Measurements from ENCODE around the gene DCLRE1C. TPM values are rescaled to one million over a fixed set of nuclear protein-coding genes. Genes with fewer than 3 reads are reported as not detected.

DCLRE1C gene
- total and polyA plus RNA-seq, 4 donors = 0.93 to 9.9 (median 3.1) TPM

GRCh38 chr10:14971867-14972448 is 18.1 kb upstream of the DCLRE1C start:
- no peaks in the 10 kb centered on the region for H3K27me3 ChIP-seq (ENCODE audit: control insufficient read depth in 4 of 4, insufficient read depth in 4 of 4, low read length in 3 of 4)
- peak; percentile 49 for DNase-seq (ENCODE audit: low spot score)
- no peaks in the 10 kb centered on the region for H3K4me1 ChIP-seq (ENCODE audit: control insufficient read depth in 4 of 4, insufficient read depth in 4 of 4, low read length in 3 of 4)
- H3K4me3 ChIP-seq (ENCODE audit: low read depth in 1 of 3, low read length in 3 of 3) = no peak overlapping the region
- no peaks in the 10 kb centered on the region for H3K36me3 ChIP-seq (ENCODE audit: control insufficient read depth in 4 of 4, insufficient read depth in 3 of 4, low read depth in 1 of 4, low read length in 3 of 4)
- no peak overlapping the region for H3K9ac ChIP-seq (ENCODE audit: low read depth in 1 of 2, low read length in 2 of 2)
- TF ChIP-seq RXRA (IDR thresholded peaks at IDR 0.05) (no peak), ZBTB33 (IDR thresholded peaks at IDR 0.05) (no peak), JUND (IDR thresholded peaks at IDR 0.05) (no peak), MAX (IDR thresholded peaks at IDR 0.05) (no peak), FOXA1 (IDR thresholded peaks at IDR 0.05) (no peak), HNF4A (conservative IDR thresholded peaks at IDR 0.05) (no peak), SP1 (IDR thresholded peaks at IDR 0.05) (no peak), RAD21 (IDR thresholded peaks at IDR 0.05) (peak; percentile 64 to 71), GABPA (IDR thresholded peaks at IDR 0.05 in 1 of 2, conservative IDR thresholded peaks at IDR 0.05 in 1 of 2) (no peak), EGR1 (IDR thresholded peaks at IDR 0.05; ENCODE audit: low read depth in 2 of 2) (no peak), CTCF (IDR thresholded peaks at IDR 0.05; ENCODE audit: low read depth, low read length, missing input control) (peak; percentile 40), NR2F2 (IDR thresholded peaks at IDR 0.05) (no peak), FOXA2 (IDR thresholded peaks at IDR 0.05) (no peak)
- H3K9me3 ChIP-seq (ENCODE audit: control insufficient read depth in 4 of 4, low read length in 3 of 4) = no peaks in the 10 kb centered on the region
- WGBS = 59% methylated on average over 4 of the region's 4 CpGs
- no peak overlapping the region for H3K27ac ChIP-seq (ENCODE audit: low read depth in 1 of 2, low read length in 2 of 2)

GRCh38 chr10:14967897-14968296 is 14.0 kb upstream of the DCLRE1C start:
- H3K27ac ChIP-seq (ENCODE audit: low read depth in 1 of 2, low read length in 2 of 2) = no peak overlapping the region
- H3K9me3 ChIP-seq (ENCODE audit: control insufficient read depth in 4 of 4, low read length in 3 of 4) = no peaks in the 10 kb centered on the region
- TF ChIP-seq ZBTB33 (IDR thresholded peaks at IDR 0.05) = no peak
- TF ChIP-seq JUND (IDR thresholded peaks at IDR 0.05) = no peak
- TF ChIP-seq RXRA (IDR thresholded peaks at IDR 0.05) = no peak
- TF ChIP-seq HNF4A (conservative IDR thresholded peaks at IDR 0.05) = no peak
- no peak for TF ChIP-seq FOXA1 (IDR thresholded peaks at IDR 0.05)
- no peak for TF ChIP-seq GABPA (IDR thresholded peaks at IDR 0.05 in 1 of 2, conservative IDR thresholded peaks at IDR 0.05 in 1 of 2)
- TF ChIP-seq RAD21 (IDR thresholded peaks at IDR 0.05) = no peak
- no peak for TF ChIP-seq YY1 (IDR thresholded peaks at IDR 0.05)
- TF ChIP-seq HNF4G (IDR thresholded peaks at IDR 0.05) = no peak
- TF ChIP-seq EGR1 (IDR thresholded peaks at IDR 0.05; ENCODE audit: low read depth in 2 of 2) = no peak
- TF ChIP-seq, protein P1, sequence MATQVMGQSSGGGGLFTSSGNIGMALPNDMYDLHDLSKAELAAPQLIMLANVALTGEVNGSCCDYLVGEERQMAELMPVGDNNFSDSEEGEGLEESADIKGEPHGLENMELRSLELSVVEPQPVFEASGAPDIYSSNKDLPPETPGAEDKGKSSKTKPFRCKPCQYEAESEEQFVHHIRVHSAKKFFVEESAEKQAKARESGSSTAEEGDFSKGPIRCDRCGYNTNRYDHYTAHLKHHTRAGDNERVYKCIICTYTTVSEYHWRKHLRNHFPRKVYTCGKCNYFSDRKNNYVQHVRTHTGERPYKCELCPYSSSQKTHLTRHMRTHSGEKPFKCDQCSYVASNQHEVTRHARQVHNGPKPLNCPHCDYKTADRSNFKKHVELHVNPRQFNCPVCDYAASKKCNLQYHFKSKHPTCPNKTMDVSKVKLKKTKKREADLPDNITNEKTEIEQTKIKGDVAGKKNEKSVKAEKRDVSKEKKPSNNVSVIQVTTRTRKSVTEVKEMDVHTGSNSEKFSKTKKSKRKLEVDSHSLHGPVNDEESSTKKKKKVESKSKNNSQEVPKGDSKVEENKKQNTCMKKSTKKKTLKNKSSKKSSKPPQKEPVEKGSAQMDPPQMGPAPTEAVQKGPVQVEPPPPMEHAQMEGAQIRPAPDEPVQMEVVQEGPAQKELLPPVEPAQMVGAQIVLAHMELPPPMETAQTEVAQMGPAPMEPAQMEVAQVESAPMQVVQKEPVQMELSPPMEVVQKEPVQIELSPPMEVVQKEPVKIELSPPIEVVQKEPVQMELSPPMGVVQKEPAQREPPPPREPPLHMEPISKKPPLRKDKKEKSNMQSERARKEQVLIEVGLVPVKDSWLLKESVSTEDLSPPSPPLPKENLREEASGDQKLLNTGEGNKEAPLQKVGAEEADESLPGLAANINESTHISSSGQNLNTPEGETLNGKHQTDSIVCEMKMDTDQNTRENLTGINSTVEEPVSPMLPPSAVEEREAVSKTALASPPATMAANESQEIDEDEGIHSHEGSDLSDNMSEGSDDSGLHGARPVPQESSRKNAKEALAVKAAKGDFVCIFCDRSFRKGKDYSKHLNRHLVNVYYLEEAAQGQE (IDR thresholded peaks at IDR 0.05) = no peak
- TF ChIP-seq NR2F2 (IDR thresholded peaks at IDR 0.05) = no peak
- TF ChIP-seq TAF1 (conservative IDR thresholded peaks at IDR 0.05) = no peak
- TF ChIP-seq FOXA2 (IDR thresholded peaks at IDR 0.05) = no peak
- no peak for TF ChIP-seq CTCF (IDR thresholded peaks at IDR 0.05; ENCODE audit: low read depth, low read length, missing input control)
- no peak for TF ChIP-seq ATF3 (IDR thresholded peaks at IDR 0.05)
- no peak for TF ChIP-seq SP1 (IDR thresholded peaks at IDR 0.05)
- TF ChIP-seq MAX (IDR thresholded peaks at IDR 0.05) = no peak
- no peak overlapping the region for H3K9ac ChIP-seq (ENCODE audit: low read depth in 1 of 2, low read length in 2 of 2)
- no peaks in the 10 kb centered on the region for H3K27me3 ChIP-seq (ENCODE audit: control insufficient read depth in 4 of 4, insufficient read depth in 4 of 4, low read length in 3 of 4)
- no peaks in the 10 kb centered on the region for H3K36me3 ChIP-seq (ENCODE audit: control insufficient read depth in 4 of 4, insufficient read depth in 3 of 4, low read depth in 1 of 4, low read length in 3 of 4)
- no peak for DNase-seq (ENCODE audit: low spot score)
- no peak overlapping the region for H3K4me3 ChIP-seq (ENCODE audit: low read depth in 1 of 3, low read length in 3 of 3)
- 84% methylated on average over 2 of the region's 2 CpGs for WGBS
- no peaks in the 10 kb centered on the region for H3K4me1 ChIP-seq (ENCODE audit: control insufficient read depth in 4 of 4, insufficient read depth in 4 of 4, low read length in 3 of 4)
